Endometrial microvascular endothelial cells (primary cell): ENCODE data around the gene ADIPOR2. TPM values are rescaled to one million over a fixed set of nuclear protein-coding genes. Genes with fewer than 3 reads are reported as not detected.

Experiments
- in situ Hi-C: cut with HindIII; loops from 2 replicates; pipeline ENCODE4 v1.10.0; 2017; ENCODE audit warnings: low sequenced_read_pairs, low pct_unique_long_range_greater_than_20kb; ENCODE audit errors: inconsistent ontology term
- total RNA-seq: library from RNA; depleted of rRNA; stranded (reverse); fragments of >200 nt; gene quantifications from one replicate; pipeline ENCODE4 v1.2.3, GENCODE V29; 2015; ENCODE audit errors: inconsistent ontology term

ADIPOR2 gene
- total RNA-seq, 1 donor from 2014 or later = 22.1 TPM

- in situ Hi-C loops = no loop called here
Observed at GRCh38 chr12:1828856-1829255, 138.0 kb downstream of the ADIPOR2 start.

DNA sequence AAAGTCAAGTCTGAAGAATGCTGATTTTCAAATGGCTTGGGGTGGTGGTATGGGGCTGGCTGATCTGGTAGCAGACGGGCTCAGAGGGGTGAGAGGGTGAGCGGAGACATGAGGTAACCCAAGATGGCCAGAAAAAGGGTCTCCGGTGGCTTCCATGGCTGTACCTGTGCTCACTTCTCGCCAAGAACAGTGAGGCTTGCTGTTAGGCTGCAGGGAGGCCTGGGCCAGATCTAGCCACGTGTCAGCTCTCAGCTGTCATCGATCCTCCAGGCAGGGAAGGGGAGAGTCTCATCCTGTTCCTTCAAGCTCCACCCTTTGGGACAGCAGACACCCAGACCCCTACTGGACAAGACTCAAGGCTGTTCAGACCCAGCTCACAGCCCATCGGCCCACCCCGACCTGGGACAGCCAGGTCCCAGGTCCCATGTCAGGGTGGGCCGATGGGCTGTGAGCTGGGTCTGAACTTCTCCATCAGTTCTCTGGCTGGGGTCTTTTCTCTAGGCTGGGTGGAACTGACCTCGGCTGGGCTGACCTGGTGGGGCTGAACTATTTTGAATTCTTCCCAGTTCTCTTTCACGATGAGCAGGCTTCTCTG lies 138.5 kb downstream of the ADIPOR2 start:
- in situ Hi-C loops = no loop called here

GRCh38 chr12:1830401-1830845 lies 139.6 kb downstream of the ADIPOR2 start:
- in situ Hi-C loops = no loop called here

DNA sequence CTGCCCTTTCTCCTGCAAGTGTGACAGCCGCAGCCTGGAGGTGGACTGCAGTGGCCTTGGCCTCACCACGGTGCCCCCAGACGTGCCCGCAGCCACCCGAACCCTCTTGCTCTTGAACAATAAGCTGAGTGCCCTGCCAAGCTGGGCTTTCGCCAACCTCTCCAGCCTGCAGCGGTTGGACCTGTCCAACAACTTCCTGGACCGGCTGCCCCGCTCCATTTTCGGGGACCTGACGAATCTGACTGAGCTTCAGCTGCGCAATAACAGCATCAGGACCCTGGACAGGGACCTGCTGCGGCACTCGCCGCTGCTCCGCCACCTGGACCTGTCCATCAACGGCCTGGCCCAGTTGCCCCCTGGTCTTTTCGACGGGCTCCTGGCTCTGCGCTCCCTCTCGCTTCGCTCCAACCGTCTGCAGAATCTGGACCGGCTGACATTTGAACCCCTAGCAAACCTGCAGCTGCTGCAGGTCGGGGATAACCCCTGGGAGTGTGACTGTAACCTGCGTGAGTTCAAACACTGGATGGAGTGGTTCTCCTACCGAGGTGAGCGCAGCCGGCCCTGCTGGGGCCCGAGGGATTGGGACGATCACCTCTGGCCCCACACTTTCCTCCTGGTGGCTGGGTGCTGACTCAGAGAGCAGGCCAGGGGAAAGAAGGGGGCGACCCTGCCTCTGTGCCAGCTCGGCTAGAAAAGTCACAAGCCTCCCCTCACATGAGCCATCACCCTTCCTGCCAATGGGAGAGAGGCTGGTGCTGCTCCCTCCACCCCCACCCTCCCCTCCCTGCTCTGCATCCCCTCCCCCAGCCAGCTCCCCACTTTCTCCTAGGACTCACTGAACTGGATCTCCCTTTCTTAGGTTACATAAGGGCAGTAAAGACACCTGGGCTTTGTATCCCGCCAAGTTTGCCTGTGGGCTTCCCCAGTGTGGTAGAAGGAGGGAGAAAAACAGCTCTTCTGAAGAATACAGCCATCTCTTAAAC lies 140.4 kb downstream of the ADIPOR2 start:
- in situ Hi-C loops = no loop called here

- in situ Hi-C loops = no loop called here
Observed at GRCh38 chr12:1832801-1833595, 142.1 kb downstream of the ADIPOR2 start.

- in situ Hi-C loops = no loop called here
Observed at GRCh38 chr12:1833596-1834028, 142.7 kb downstream of the ADIPOR2 start.

DNA sequence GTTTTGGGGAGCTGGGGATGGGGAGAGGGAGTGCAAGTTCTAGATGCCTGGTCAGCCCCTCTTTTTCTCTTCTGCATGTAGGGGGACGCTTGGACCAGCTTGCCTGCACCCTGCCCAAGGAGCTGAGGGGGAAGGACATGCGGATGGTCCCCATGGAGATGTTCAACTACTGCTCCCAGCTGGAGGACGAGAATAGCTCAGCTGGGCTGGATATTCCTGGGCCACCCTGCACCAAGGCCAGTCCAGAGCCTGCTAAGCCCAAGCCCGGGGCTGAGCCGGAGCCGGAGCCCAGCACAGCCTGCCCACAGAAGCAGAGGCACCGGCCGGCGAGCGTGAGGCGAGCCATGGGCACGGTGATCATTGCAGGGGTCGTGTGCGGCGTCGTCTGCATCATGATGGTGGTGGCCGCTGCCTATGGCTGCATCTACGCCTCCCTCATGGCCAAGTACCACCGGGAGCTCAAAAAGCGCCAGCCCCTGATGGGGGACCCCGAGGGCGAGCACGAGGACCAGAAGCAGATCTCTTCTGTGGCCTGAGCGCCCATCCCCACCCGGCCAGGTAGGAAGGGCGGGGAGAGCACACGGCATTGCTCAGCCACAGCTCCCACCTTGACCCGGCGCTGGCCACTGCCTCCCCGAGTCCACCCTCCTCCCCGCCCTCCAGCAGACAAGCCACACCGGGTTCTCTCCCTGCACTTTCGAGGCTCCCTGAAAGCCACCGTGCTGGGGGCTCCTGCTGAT lies 143.5 kb downstream of the ADIPOR2 start:
- in situ Hi-C loops = no loop called here

- in situ Hi-C loops = no loop called here
Observed at GRCh38 chr12:1835211-1836131, 144.6 kb downstream of the ADIPOR2 start.

- in situ Hi-C loops = no loop called here
Observed at GRCh38 chr12:1836241-1836803, 145.5 kb downstream of the ADIPOR2 start.

- in situ Hi-C loops = no loop called here
Observed at GRCh38 chr12:1836854-1837421, 146.1 kb downstream of the ADIPOR2 start.

GRCh38 chr12:1837541-1838204 lies 146.8 kb downstream of the ADIPOR2 start:
- in situ Hi-C loops = no loop called here

Other genes starting within 250 kb of the ADIPOR2 start
- 8.6 TPM for gene FBXL14, start 96.5 kb upstream of the ADIPOR2 start, total RNA-seq
- gene WNT5B, start 61.8 kb upstream of the ADIPOR2 start, total RNA-seq = 6.1 TPM
- gene LRTM2, start 129.5 kb downstream of the ADIPOR2 start, total RNA-seq = not detected
- gene CACNA2D4, start 227.6 kb downstream of the ADIPOR2 start, total RNA-seq = not detected